Measurements from ENCODE around the gene CCDC33.

Gene CCDC33

GRCh38 chr15:74384881-74385643, 148.9 kb downstream of the CCDC33 start:
- no peak for DNase-seq

- DNase-seq = no peak
Measured at GRCh38 chr15:74385733-74386132, 149.6 kb downstream of the CCDC33 start.

Data from NCI-H748 treated with DMSO at 0.1 percent for 48 hours (cell line).